ENCODE data around the gene PIP4K2C.

PIP4K2C gene

GRCh38 chr12:57590864-57591781 lies at the start of gene PIP4K2C:
Gene PIP4K2C, plus strand, starts transcription at chr12:57591192. Its CDS starts 98 bp downstream, at chr12:57591290.
- peak; percentile 81 for DNase-seq (ENCODE audit: low spot score)

- no peak for DNase-seq (ENCODE audit: low spot score)
These were observed 49.3 kb upstream of the PIP4K2C start for GRCh38 chr12:57541717-57542116.

- no peak for DNase-seq (ENCODE audit: low spot score)
These were observed 47.4 kb upstream of the PIP4K2C start for GRCh38 chr12:57543581-57543980.

GRCh38 chr12:57545809-57546437 lies 45.1 kb upstream of the PIP4K2C start:
- DNase-seq (ENCODE audit: low spot score): no peak

DNA sequence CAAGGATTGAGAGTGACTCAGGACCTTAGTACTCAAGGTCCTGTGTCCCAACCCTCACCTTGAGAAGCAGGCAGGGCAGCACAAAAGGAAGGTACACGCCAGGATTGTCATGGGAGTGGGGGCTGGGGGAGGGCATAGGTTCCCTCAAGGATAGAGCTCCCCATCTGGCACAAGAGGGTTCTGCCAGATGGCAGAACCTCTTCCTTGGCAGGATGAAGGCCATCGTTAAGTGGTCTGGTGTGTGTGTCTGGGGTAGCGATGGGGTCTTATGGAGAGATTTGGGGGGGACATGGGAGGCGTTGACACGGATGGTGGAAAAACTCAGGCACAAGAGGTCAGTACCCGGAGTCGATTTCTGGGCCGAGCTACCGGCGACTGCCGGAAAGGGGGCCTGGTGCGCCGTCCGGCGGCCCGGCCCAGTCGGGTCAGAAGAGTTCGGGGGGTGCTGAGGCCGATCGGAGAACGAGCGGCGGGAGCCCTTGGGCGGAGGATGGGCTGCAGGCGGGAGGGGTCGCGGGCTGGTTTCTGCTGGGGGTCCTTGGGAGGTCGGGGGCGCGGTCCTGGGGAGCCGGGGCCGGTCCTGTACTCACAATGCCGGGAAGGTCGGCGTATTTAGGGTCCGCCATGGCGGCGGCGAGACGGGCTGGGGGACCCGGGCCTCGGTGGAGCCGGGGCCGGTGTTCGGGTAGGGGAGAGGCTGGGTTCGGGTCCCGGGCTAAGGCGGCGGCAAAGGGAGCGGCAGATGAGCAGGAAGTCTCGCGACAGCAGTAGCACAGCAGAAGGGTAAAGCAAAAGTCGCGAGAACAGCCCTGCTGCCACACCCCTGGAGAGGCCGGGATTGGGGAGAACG lies 44.3 kb upstream of the PIP4K2C start, which contains the start of gene DCTN2:
TSS of gene DCTN2 (minus strand) at position 755 of the 850 bp plus-strand sequence. CDS start at position 626, 129 bp downstream.
- peak; percentile 96 for DNase-seq (ENCODE audit: low spot score)

- DNase-seq (ENCODE audit: low spot score): no peak
These were observed 43.5 kb upstream of the PIP4K2C start for GRCh38 chr12:57547288-57548012.

DNA sequence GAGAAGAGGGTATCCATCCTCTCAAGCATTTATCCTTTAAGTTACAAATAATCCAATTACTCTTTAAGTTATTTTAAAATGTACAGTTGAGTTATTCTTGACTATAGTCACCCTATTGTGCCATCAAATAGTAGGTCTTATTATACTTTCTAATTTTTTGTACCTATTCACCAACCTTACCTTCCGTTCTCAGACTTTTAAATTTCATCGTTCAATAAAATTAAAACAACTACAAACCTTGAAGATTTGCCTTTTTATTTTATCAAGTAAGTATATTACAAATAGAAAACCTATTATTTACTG lies 43.0 kb upstream of the PIP4K2C start:
- no peak for DNase-seq (ENCODE audit: low spot score)

DNA sequence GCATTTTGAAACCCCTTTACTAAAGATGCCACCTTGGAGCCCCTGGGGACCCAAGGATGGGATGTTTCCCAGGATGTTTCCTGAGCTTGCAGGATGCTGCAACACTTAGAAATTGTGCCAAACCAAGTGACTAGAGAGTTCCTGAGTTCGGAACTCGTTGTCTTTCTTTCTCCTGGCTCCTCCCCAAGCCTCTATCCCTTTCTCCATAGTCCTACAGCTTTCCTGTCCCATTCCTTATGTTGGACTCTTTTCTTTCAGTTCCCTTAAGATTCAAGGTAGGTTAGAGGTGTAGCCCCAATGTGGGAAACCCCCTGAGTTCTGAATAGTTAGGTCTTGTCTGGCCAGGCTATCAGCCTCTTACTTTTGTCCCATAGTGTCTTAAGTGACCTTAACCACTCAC lies 42.5 kb upstream of the PIP4K2C start:
- no peak for DNase-seq (ENCODE audit: low spot score)

DNA sequence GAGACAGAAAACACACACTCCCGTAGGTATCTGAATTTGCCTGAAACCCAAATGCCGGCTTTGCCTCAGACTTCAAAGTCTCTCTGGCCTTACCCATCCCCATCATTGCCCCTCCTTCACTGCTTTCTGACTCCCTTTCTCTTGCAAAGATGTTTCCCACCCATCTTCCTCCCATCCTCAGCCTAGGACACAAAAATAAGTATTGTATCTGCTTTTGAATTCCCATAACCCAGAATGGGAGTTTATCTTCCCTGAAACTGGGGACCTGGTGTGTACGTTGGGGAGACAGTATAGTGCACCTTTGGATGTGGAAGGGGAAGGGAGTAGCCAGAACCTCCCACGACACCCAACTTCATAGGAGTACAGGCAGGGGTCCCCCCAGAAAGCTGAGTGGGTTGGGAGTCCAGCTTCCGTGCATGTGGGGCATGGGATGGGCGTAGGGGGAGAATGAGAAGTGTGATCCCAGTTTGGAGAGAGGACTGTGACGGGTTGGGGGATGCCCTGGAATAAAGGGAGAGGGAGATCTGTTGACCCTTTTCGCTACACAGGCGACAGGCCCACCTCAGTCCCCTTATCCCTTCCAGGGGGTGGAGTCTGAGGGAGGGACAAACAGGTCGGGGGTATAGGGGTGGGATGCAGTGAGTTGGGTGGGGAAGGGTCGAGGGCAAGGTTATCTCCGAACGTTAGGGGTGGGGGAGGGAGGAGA lies 41.6 kb upstream of the PIP4K2C start:
- DNase-seq (ENCODE audit: low spot score): no peak

DNA sequence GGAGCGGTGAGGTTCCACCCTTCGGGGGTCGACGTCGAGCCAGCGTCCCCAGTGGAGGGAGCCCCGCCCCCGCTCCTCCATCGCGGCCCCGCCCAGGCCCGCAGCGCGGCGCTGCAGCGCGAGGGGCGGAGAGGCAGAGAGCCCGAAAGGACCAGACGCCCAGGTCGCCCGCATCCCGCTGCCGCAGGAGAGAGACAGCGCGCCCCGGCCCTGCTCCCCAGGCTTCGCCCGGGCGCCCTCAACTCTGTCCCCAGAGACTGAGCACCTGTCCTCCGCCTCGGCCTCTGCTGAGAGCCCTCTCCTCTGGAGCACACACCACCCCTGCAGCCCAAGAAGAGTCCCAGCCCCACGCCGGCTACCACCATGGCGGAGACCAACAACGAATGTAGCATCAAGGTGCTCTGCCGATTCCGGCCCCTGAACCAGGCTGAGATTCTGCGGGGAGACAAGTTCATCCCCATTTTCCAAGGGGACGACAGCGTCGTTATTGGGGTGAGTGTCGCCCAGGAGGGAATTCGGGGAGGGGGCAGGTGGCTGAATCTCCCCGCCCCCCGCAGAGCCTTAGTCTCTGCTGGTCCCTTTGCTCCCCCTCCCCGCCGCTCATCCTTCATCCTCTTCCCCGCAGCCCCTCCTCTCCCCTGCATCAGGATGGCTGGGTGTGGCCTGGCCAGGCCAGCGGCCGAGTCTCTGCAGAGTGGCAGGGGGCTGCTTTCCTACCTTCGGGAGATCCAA lies 40.9 kb upstream of the PIP4K2C start, which contains the start of gene KIF5A:
TSS of gene KIF5A (plus strand) at position 136 of the 732 bp plus-strand sequence. CDS start at position 364, 228 bp downstream.
- peak; percentile 49 for DNase-seq (ENCODE audit: low spot score)

DNA sequence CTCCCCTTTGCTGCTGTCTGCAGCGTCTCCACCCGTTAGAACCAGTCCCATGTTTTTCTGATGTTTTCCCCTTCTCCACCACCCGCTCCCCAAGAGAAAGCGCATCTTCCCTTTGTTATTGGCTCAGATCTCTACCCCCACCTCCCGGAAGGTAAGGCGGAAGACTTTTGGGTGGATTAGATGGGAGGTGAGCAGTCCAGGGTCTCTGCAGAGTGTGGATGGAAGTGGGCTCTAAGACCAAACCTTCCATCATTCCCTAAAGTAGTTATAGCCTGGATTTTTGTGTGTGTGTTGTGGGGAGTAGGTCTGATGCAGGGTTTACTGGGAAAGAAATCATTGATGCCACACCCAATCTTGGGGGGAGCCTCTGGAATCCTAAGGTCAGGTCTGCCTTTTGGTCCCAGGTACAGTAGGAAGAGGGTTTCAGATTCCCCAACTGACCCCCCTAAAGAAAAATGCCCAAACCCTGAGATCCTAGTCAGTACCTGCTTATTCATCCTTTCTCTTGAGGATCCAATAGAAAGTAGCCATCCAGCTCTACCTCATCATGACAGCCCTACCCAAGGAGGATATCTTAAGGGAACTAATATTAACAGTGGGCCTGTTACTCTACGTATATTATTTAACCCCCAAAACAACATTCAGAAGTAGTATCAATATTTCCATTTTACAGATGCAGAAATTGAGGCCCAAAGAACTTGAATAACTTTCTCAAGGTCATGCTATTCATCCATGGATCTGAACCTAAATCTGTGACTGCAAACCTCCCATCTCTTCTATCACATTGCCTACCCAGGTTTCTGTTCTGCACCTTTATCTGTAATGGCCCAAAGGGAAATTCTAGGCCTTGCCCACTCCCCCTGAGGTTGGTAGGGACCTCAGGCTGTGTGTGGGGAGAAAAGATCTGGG lies 40.1 kb upstream of the PIP4K2C start:
- no peak for DNase-seq (ENCODE audit: low spot score)

DNA sequence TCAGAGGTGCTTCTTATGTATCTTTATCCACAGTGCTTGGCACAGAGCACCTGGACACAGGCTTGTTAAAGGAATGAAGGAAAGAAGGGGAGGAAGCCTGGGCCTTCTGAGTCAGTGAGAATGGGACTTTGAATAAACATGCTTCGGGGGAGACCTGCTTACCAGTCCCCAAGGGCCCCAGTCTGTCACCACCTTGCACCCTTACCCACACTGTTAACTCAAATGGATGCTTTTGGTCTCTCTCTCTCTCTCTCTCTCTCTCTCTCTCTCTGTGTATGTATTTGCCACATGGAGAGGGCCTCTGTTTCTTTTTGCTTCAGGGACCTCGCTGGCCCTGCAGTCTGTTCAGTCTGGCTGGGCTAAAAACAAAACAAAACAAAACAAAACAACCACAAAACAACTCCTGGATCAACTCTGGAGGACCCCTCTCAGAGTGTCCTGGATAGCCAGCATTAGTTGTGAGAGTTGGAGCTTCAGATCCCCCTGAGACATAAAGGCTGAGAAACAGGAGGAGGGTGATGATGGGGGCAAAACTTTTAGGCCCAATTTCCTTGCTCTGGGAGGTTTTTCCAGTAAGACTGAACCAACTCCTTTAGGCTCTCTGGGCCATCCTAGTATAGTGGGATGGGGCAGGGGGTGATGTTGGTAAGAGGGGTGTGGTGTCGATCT lies 39.2 kb upstream of the PIP4K2C start:
- no peak for DNase-seq (ENCODE audit: low spot score)

GRCh38 chr12:57552306-57552651 lies 38.7 kb upstream of the PIP4K2C start:
- no peak for DNase-seq (ENCODE audit: low spot score)

DNA sequence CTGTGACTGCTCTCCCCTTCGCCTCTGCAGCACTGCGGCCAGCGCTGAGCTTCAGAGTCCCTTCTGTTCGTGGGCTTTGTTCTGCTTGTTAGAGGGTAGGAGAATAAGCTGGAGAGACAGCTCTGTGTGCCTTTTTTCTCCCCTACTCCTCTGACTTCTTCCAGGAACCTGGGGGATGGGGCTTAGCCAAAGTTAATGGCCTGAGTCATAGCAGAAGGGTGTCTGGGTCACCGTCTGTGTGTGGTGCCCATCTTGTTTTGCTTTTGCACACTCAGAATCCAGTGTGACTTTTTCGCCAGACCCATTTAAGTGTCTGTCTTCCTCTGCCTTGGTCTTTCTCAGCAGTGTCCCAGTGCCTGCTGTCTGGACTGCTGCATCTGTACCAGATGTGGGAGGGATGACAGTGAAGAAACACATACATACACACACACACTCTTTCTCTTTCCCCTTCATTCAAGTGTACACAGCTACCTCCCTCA lies 38.1 kb upstream of the PIP4K2C start:
- no peak for DNase-seq (ENCODE audit: low spot score)

DNA sequence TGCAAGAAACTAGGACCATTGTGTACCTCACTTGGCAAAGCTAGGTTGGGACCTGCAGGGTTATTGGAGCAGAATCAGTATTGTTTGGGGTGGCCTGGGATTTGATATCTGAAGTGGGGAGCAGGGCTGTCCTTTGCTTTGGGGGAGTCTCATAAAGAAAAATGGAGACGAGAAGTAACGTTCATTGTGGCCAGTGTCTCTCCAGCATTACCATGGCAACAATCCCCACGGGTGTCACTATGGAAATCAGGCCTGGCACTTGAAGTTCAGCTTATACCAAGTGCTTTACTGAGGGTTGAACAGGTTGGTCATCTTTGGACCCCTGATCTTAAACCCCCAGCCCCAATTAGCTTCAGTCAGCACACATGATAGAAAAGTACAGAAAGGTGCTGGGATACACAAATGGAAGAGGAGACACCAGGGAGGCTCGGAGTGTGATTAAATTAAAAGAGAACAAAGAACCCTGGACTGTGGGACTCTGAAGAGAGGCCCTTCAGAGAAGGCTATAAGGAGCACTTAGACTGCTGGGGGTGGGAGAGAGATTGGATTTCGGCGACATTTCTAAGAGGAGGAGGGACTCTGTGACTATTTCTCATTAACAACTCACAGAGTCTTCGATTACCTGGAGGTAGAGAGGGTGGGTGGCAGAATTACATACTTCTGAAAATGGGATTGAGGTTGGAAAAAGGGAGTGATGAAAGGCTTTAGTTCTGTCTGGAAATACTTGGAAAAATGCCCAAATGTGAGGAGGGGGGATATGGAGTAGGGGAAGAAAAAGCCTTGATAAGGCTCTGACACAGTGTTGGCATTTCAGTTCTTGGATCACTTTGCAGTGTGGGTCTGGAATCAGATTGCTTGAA lies 37.4 kb upstream of the PIP4K2C start:
- no peak for DNase-seq (ENCODE audit: low spot score)

DNA sequence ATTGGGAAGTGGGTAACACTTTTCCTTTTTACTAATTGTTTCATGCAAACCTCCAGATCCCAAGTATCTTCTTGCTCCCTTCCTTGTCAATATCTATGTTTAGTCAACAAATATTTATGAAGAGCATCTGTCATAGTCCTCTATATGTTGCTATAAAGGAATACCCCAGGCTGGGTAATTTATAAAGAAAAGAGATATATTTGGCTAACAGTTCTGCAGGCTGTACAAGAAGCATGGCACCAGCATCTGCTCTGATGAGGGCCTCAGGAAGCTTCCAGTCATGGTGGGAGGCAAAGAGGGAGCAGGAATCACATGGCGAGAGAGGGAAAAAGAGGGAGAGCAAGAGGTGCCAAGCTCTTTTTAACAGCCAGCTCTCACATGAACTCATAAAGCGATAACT lies 36.5 kb upstream of the PIP4K2C start:
- DNase-seq (ENCODE audit: low spot score): no peak

GRCh38 chr12:57554897-57555296 lies 36.1 kb upstream of the PIP4K2C start:
- DNase-seq (ENCODE audit: low spot score): no peak

DNA sequence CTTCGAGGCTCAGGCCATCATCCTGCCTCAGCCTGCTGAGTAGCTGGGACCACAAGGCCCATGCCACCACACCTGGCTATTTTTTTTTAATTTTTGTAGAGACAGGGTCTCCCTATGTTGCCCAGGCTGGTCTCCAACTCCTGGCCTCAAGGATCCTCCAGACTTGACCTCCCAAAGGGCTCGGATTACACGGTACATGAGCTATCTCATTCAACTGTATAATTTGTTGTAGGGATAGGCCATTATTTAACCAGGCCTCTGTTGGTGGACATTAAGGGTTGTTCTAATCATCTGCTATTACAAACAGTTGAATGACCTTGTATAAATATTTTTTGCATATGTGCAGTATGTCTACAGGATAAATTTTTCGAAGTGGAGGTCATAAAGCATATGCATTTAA lies 32.1 kb upstream of the PIP4K2C start:
- DNase-seq (ENCODE audit: low spot score): no peak

Measured in CD4-positive, alpha-beta T cell treated with Interleukin-2 at 100 ng/mL for 4 hours (primary cell).